ENCODE measurements around the gene TMPRSS4.
"Not testable (repeated sequence)": the region's sequence is repeated elsewhere in the genome, so short reads cannot be mapped to it uniquely, and the experiment has no call there.

TMPRSS4 gene

DNA sequence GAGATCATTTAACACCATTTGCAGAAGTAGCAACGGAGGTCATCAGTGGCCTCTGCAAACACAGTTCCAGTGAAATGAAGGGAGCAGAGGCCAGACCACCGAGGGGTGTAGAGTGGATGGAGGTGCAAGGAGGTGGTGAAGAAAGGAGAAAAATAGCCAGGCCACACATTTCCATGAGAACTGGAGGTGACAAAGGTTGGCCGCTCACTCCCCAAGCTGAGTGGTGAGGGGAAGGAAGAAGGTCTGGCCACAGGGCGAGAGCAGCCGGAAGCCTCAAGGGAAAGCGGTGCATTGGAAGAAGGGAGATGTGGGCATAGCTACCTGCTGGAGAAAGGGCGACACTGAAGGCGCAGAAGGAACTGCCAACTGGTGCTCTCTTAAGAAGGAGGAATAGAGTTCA lies 20.1 kb upstream of the TMPRSS4 start:
- DNase-seq: no peak

DNA sequence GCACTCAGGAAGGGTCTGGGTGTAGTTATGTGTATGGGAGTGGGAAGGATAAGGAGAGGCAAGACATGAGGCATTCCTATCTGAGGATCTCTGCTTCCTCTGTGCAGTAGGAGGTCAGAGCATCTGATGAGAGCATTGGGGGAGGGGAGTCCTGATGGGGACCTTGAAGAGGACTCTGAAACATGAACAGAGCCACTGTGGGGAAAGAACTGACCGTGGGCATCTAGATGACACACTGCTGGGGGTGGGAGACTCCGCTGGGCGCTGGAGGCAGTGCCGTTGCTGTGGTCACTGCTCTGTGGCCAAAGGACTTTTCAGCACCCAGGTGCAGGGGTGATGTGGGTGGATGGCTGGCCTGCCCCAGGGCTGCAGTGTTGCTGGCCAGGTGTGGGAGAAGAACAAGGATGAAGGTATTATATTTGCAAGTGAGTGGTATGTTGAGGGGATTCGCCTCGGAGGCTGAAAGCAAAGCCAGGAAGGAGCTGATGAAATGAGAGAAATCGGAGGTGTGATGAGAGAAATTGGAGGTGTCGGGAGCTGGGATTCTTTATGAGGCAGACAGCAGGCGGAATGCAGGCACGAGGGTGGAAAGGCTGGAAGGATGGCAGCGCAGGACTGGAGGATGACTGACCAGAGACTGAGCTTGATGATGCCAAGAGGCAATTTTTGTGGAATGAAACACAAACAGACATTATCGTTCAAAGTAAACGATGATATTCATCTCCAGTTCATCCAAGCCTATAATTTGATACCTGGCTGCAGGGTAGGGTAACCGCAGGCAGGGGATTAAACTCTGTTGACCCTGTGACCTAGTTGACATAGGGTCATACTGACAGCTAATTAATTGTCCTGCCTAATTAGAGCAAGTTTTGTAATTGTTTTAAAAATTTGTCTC lies 19.4 kb upstream of the TMPRSS4 start:
- no peak for DNase-seq

DNA sequence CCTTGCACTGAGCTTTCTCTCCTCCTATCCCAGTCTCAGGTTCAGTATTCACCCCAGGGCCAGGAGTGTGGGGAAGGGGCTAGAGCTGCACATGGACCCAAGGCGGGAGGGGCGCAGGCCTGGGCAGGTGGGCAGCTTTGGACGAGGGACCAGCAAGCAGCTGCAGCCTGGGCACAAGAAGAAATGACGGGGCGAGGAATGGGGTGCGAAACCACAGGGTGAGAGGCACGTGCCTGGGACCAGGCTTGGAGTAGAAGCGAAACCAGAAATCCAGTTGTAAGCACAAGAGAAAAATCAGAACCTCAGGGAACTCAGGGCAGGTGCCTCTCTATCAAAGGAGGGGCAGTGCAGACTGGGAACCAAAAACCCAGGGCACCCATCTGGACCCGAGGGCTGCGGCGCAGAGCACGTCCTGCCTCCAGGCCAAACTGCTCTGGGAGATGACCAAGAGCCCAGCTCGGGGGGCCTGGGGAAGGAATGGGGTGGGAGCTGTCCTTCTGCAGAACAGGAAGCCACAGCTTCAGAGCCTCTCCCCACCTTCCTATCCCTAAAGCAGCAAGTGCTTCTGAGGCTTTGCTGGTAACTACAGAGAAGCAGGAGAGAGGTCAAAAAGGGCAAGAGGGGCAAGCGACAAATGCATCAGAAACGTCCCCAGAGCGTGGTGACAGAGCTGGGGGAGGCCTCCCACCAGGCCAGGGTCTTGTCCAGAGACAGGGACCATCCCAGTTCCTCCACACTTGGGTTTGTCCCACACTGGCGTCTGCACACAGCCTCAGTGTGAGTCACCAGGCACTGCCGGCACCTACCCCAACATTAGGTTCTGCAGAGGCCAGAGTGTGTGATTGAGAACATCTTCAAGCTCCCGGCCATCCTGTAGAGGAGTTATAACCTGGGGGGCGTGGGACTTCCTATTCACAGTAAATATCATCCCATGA lies 18.3 kb upstream of the TMPRSS4 start:
- DNase-seq: no peak

DNA sequence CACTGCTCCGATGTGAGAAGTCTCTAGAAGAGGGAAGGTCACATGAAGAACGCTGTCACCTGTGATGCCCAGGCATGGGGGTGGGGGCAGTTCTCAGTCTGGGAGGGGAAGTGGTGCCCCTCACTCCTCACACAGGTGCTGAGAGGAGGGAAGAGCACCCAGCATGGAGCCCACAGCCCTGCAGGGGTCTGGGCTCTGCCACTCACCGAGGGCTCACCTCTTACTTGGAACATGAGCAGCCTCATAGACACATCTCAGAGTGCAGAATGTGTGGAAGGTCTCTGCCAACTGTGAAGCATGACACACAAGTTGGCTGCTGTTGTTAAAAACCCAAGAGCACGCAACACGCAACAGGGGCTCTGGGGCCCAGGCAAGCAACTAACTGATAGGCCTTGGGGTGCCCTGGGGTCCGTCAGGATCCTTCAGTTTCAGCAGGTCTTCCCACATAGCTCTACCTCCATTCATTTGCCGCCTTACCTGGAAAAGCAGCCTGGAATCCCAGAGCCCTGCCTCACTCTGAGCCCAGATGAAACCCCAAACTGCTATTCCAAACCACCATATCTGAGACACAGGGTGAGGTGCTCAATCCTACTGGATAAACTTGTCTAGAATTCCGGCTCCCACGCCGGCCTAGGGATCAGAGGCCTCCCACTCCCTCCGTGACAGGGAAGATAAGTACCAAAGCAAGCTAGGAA lies 17.5 kb upstream of the TMPRSS4 start:
- no peak for DNase-seq

DNA sequence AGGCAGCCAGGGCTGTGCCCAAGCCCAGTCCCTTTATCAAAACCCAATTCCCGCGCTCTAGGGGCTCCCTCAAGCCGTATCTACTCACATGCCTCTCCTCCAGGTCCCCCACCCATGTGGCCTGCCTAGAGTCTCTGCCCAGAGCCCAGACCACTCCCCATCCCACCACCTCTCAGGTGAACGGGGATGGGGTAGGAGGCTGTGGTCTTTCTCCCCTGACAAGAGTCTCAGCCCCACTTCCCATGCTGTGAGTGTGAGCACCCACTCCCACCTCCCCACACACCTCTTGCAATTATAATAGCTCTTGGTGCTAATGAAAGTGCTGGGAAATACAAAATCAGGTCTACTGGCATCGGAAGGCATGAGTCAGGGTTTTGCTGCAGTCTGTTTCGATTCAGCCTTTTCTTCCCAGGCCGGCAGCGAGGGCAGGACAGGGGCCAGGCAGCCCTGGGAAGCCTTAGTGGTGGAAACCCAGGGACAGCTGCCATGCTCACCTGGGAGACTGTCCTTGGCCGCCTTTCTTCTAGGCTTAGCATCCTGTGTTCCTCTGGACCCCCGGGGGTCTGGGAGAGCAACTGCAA lies 16.7 kb upstream of the TMPRSS4 start:
- DNase-seq: no peak

DNA sequence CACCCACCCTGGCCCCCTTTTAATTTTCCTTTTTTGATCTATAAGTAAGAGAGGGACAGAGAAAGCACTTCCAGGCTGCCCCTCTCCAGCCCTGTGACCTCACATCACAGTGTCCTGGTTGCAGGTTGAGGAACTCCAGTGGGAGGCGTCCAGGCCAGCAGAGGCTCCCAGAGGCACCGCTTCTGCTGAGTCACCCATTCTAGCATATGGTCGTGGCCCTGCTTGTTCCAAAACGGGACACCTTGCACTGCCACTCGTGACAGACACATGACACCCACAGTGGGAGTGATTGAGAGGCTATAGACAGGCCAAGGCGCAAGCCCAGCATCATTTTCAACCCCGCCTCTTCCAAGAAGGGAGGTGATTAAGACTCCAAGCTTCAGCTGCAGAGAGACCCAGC lies 16.0 kb upstream of the TMPRSS4 start:
- no peak for DNase-seq

DNA sequence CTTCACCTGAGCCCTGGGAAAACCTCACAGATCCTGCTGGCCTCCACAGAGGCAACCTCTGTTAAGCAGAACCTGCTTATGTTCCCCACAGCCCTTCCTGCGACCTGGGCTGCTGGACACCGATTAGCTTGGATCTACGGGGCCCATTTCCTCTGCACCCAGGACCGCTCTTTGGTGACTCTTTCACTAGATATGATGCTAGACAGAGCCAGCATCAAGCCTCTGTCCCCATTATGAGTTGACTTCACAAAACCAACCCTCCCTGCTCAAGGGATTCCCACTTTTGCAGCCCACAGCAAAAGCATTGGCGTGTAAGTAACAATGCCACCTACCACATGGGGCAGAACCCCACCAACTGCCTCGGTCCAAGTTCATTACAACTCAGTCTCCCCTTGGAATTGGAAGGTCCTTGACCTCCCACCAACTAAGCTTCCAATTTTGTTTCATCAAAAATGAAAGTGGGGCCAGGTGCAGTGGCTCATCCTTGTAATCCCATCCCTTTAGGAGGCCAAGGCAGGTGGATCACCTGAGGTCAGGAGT lies 15.2 kb upstream of the TMPRSS4 start:
- no peak for DNase-seq

DNA sequence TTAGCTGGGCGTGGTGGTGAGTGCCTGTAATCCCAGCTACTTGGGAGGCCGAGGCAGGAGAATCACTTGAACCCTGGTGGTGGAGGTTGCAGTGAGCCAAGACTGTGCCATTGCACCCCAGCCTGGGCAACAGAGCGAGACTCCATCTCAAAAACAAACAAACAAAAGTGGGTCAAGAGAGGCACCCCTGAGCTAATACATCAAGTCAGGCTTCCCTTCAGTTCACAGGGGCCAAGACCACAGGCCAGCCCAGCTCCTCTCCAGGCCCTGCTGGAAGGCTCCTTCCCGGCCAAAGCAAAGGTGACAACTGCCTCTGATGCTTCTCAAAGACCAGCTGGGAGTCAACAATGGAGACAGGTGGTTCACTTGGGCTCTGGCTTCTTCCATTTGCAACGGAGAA lies 14.7 kb upstream of the TMPRSS4 start:
- not testable (repeated sequence) for DNase-seq

DNA sequence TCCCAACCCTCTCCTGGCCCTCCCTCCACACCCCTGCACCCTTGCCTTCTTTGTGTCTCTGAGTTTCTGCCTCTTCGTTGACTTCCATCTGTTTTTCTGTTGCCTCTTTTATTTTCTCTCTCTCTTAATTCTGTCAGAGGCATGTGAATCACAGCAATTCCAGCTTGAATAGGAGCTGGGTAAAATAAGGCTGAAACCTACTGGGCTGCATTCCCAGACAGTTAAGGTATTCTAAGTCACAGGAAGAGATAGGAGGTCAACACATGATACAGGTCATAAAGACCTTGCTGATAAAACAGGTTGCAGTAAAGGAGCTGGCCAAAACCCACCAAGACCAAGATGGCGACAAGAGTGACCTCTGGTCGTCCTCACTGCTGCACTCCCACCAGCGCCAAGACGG lies 14.2 kb upstream of the TMPRSS4 start:
- not testable (repeated sequence) for DNase-seq

DNA sequence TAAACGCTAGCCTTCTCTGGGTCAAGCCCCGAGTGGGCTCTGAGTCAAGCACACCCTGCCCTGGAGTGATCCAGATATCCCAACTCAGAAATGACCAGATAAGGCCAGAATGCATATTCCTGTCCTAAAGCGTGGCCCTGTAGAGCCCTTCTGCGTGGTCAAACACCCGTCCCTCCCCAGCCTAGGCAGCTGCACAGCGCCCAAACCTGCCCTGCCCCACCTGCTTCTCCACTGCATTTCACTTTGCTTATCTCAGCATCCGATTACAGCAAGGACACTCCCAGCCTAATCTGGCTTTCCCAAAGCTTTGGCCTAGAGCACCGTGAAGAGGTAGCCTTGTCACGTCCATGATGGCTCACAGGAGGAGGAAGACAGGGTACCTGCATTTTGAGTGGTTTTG lies 11.9 kb upstream of the TMPRSS4 start:
- no peak for DNase-seq

DNA sequence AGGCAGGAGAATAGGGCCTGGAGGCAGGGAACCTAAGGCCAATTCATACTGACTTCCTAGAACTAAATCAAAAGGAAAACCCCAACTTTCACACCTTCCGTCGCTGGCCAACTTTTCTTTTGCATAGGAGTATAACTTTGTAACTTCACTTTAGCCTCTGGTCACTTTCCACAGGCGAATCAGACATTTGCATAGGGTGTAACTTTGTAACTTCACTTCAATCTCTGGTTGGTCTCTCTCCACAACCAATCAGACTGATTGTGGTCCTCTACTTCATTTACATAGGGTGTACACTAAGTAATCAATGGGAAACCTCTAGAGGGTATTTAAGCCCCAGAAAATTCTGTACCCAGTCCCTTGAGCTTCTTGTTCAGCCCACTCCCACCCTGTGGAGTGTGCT lies 11.5 kb upstream of the TMPRSS4 start:
- DNase-seq: no peak

DNA sequence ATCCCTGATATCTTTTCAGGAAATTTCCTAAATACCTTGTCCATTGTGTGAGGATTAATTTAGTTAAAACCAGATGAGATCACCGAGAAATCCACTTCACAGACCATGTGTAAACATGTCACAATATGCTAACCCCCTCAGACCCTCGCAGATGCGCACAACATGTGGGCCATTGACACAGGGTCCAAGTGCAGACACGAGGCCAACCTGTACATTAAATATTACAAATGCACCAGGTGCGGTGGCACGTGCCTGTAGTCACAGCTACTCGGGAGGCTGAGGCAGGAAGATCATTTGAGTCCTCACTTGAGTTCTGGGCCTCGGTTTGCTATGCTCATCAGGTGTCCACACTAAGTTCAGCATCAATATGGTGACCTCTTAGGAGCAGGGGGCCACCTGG lies 9.9 kb upstream of the TMPRSS4 start:
- no peak for DNase-seq

DNA sequence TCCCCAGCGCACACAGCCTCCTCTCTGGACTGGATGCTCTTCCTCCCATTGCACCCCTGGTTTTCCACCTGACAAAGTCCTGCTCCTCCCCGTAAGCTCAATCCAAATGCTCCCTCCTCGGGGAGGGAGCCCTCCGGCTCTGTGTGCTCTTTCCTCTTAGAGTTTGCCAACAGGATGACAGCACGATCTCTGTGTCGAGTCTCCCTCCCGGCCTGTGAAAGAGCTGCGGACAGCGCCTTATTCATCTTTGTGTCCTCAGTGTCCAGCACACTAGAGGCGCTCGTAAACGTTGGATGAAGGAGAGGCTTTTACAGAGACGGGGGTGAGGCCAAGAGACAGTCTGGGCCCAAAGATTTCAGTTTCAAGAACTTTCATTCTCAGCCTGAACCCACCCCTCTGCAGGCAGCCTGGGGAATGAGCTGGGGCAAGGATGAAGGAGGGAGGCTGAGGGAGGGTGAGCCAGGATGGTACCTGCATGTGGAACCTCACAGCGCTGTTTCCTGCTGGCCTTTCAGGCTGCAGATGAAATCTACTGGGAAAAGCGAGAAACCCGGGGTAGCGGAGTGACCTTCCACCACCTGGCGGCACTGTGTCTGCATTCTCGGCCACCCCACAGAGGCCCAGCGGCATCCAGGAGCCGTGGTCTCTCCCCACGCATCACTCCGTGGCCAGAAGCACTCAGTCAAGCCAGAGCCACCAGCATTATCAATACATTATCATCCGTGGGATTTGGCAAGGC lies 8.5 kb upstream of the TMPRSS4 start:
- no peak for DNase-seq

DNA sequence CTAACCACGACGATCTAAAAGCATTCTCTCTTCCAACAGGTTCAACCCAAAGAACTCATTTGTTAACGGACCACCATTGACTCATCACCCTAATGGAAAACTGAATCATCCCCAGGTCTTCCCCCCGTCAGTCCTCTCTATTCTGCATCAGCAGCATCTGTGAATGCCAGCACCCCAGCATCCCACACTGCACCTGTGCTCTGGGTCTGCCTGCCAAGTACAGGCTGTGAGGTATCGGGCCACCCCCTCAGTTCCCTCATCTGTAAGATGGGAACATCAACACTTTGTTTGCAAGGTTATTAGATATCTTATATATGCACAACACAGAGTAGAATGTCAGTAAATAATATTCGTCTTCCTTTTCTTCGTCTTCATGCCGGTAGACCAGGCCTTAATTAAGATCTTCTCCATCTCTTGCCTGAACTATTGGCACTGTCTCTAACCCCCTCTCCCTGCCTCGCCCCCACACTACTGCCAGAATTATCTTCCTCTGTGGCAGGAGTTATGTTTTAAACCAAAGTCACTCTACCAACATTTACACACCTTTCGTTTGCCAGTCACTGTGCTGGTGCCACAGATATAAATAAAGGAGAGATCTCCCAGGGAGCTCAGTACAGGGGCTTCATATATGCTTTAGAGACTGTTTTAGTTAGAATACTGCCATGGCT lies 7.8 kb upstream of the TMPRSS4 start:
- DNase-seq: no peak

DNA sequence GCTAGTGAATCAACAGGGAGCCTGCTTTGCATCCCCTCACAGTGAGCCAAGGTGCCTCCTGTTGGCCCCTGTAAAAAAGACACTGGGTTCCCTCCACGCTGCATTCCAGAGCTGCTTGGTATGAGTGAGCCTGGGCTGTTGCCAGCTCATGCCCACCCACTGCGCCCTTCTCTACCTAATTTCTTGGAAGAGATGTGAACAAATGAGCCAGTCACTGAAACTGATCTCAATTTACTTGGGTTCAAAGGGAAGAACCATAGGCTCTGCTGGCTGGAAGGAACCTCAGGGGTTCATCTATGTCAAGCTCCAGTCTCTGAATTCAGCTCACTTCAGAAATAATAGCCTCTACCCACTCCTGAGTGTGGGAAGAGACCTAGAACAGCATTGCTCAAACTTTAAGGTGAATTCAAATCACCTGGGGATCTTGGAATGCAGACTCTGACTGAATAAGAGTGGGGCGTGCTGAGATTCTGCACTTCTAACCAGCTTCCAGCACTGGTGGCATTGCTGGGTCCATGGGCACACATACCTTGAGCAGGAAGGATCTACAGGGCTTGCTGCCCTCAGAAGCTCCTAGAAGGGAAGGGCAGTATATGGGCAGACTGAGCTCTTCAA lies 5.4 kb upstream of the TMPRSS4 start:
- no peak for DNase-seq

DNA sequence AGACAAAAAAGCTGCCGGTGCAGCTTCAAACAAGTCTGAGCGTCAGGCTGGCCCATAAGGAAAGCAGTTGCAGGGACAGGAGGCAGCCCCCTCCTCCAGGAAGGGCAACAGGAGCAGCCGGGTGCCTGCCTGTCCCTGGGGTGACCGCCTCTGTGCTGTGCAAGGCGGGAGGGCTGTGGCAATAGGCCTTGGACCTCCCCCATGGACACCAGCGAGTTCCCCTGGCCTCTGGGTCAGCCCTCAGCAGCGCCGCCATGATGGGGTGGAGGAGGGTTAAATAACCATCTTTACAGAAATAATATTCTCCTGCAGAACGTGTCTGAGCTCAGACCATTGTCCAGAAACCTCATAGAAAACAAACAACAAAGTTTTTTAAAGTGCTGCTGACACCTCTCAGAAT lies 3.3 kb upstream of the TMPRSS4 start:
- DNase-seq: no peak

DNA sequence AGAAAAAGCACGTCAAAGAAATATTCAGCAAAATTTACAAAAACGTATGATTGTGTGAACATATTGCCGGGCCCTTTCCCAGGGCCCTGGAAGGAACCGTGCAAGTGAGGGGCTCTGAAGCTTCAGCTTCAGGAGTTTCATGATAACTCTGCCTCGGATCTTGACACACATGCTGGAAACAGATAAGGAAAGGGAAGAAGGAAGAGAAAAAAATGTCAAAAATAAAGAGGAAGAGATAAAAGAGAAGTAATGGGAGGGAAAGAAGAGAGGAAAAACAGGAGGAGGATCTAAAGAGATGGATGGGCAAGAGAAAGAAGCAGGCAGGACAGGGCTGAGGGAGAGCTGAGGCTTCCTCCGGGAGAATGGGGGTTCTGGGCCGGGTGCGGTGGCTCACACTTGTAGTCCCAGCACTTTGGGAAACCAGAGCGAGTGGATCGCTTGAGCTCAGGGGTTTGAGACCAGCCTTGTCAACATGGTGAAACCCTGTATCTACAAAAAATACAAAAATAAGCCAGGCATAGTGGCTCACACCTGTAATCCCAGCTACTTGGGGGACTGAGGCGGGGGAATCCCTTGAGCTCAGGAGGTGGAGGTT lies 2.7 kb upstream of the TMPRSS4 start:
- no peak for DNase-seq

DNA sequence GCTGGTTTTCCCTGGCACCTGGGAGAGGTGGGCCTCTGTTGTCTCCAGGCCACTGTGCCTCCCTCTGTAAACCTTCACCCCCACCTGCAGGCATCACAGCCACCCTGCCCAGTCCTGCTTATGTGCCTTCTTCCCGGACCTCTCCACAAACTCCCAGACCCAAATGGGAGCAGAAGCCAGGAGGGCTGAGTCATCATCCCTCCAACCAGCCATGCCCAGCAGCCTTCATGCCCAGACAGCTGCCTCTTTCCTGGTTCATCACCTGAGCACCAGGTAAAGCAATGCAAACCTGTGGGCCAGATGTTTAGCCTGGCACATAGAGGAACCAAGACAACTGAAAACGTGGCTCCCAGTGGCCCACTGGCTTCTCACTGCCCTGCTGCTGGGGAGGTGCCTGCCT lies 2.1 kb upstream of the TMPRSS4 start:
- DNase-seq: no peak

DNA sequence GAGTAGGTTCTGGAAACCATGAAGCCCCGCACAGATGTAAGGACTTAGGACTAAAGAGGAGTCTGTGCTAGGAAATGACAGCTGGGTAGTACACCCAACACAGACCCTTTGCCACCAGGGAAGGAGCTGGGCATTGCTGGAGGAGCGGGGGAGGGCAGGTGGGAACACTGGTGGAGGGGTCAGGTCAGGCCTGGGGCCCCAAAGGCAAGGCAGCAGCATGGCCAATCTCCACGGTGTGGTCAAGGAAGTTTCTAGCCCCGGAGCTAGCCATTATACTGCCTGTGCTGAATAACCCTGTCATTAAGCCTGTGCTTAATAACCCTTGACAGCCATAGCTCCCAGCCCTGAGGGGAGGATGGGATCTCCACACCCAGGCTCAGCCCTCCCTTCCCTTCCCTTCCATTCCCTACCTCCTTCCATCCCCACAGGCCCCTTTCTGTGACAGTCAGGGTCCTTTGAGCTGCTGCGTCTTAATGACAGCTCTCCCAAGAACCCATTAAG lies 2.1 kb downstream of the TMPRSS4 start:
- DNase-seq: no peak

DNA sequence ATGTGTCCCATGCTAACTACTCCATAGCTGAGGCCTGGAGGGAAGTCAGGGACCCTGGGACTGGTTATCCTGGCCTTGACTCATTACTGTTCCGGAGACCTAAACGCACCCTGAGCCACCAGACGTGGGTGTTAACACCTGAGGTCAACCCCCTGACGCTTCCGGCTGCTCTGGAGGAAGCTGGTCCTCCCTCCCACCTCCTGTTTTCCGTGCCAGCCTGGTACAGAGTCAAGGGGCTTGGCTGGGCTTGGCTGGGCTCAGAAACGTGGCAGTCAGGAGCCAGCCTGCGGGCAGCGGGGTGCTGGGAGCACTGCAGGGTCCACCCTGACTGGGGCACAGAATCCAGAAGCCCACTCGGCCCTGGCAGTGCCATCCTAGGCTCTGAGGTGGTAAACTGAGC lies 2.6 kb downstream of the TMPRSS4 start:
- DNase-seq: no peak

Data from MV-4-11 (cell line).